H1 (cell line): ENCODE results near the gene PAPSS2. TPM values are rescaled to one million over a fixed set of nuclear protein-coding genes. Genes with fewer than 3 reads are reported as not detected.

Experiments used
- ASH2L ChIP-seq: fragments of 200-600, 300-600 bp; sonication (generic); IDR thresholded peaks from one replicate; pipeline ENCODE4 v1.7.1; 2017; ENCODE audit warnings: low read length
- ATF2 ChIP-seq: IDR thresholded peaks from 2 replicates; pipeline ENCODE4 v1.6.1; 2012; ENCODE audit warnings: low read length, inconsistent platforms
- GABPA ChIP-seq: IDR thresholded peaks from 2 replicates; pipeline ENCODE4 v1.6.1; 2011; ENCODE audit warnings: mild to moderate bottlenecking, low read length, moderate library complexity, borderline replicate concordance; ENCODE audit not compliant: insufficient read depth
- KDM1A ChIP-seq: fragments of 200-600, 300-600 bp; sonication (generic); IDR thresholded peaks from 2 replicates; pipeline ENCODE4 v1.7.1; 2016; ENCODE audit warnings: mild to moderate bottlenecking, low read length, borderline replicate concordance
- PHF8 ChIP-seq: fragments of 200-600 bp; sonication (generic); conservative IDR thresholded peaks from 2 replicates; pipeline ENCODE4 v1.7.1; 2012; ENCODE audit warnings: low read depth, mild to moderate bottlenecking, inconsistent platforms, low read length, moderate library complexity
- POLR2AphosphoS5 ChIP-seq: IDR thresholded peaks from 2 replicates; pipeline ENCODE4 v1.6.1; 2011; ENCODE audit warnings: low read depth, low read length
- RXRA ChIP-seq: IDR thresholded peaks from 2 replicates; pipeline ENCODE4 v1.6.1; 2011; ENCODE audit warnings: low read depth, mild to moderate bottlenecking, low read length, moderate library complexity; ENCODE audit not compliant: insufficient read depth
- SIX5 ChIP-seq: IDR thresholded peaks from 2 replicates; pipeline ENCODE4 v1.6.1; 2011; ENCODE audit warnings: mild to moderate bottlenecking, low read depth, low read length
- polyA plus RNA-seq, 7 experiments: library from polyadenylated mRNA; depleted of rRNA in 3 of 7; stranded (reverse) in 5 of 7; unstranded in 2 of 7; fragments of >200 nt in 5 of 7; fragments of 200-250 nt in 2 of 7; gene quantifications; 1 replicate in 5 of 7; 2 replicates in 1 of 7; 4 replicates in 1 of 7; pipeline versions ENCODE4 v1.2.1 to v1.2.3, GENCODE V29; 2011 to 2013; ENCODE audit warnings: missing spikeins in 2 of 7, mixed read lengths in 2 of 7
- total RNA-seq: library from RNA; stranded (reverse); fragmentation: NEBNext Ultra II Directional; extraction: Animal tissue kit (Norgen Biotek cat#: 25700); gene quantifications from 2 replicates; pipeline ENCODE4 v1.2.1, GENCODE V29; 2021

PAPSS2 gene
- total and polyA plus RNA-seq, 2 of the 8 experiments (the other 6 are each of a cell fraction or from before 2014, with no cell fraction given): 7.6 to 20.2 TPM

- no peak for TF ChIP-seq POLR2AphosphoS5
- no peak for TF ChIP-seq GABPA
- TF ChIP-seq SIX5: no peak
- no peak for TF ChIP-seq RXRA
- TF ChIP-seq PHF8: no peak
- TF ChIP-seq ASH2L: no peak
- no peak for TF ChIP-seq ATF2
- no peak for TF ChIP-seq KDM1A
- TF ChIP-seq, all 59 proteins: peak for 0
These were observed 99.9 kb downstream of the PAPSS2 start (continued) for GRCh38 chr10:87759551-87759950.
